GM19035 (cell line): Measurements from ENCODE around the gene SYTL2.
"Not testable (repeated sequence)": the region's sequence is repeated elsewhere in the genome, so short reads cannot be mapped to it uniquely, and the experiment has no call there.

ENCODE experiments used
- ATAC-seq: cut with Tn5 transposase; IDR thresholded peaks from one replicate; pipeline ENCODE4 v1.9.1; 2021; ENCODE audit not compliant: unreplicated experiment

The SYTL2 gene, protein sequence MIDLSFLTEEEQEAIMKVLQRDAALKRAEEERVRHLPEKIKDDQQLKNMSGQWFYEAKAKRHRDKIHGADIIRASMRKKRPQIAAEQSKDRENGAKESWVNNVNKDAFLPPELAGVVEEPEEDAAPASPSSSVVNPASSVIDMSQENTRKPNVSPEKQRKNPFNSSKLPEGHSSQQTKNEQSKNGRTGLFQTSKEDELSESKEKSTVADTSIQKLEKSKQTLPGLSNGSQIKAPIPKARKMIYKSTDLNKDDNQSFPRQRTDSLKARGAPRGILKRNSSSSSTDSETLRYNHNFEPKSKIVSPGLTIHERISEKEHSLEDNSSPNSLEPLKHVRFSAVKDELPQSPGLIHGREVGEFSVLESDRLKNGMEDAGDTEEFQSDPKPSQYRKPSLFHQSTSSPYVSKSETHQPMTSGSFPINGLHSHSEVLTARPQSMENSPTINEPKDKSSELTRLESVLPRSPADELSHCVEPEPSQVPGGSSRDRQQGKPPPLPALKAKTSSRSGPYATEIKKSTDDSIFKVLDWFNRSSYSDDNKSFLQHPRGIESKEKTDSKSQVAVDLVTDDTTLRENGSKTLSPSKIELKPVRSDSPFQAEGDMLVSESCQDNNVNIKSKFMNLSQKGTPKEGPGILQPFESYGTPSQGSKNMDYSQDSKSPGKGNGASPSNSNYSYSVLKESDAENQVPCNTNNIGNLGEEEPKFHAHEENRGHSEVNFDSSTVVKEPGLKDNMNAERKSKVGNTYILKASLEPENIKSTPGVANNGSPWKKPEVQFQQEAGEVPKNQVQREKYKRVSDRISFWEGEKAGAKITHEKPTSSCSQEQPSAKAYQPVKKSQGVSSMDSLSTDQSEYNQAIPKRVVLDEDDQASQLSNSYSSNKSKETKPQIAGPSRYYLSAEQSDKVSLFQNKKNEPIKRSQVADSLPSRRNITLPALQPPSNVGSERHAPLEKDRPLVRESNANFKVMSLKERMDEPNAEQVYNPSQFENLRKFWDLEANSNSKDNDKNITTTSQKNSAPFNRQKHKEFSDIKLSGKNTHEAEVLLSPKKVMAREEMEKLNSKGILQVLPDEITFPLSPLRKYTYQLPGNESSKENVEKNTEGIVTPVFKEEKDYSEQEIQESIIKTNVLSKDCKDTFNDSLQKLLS (N-terminal part only)

DNA sequence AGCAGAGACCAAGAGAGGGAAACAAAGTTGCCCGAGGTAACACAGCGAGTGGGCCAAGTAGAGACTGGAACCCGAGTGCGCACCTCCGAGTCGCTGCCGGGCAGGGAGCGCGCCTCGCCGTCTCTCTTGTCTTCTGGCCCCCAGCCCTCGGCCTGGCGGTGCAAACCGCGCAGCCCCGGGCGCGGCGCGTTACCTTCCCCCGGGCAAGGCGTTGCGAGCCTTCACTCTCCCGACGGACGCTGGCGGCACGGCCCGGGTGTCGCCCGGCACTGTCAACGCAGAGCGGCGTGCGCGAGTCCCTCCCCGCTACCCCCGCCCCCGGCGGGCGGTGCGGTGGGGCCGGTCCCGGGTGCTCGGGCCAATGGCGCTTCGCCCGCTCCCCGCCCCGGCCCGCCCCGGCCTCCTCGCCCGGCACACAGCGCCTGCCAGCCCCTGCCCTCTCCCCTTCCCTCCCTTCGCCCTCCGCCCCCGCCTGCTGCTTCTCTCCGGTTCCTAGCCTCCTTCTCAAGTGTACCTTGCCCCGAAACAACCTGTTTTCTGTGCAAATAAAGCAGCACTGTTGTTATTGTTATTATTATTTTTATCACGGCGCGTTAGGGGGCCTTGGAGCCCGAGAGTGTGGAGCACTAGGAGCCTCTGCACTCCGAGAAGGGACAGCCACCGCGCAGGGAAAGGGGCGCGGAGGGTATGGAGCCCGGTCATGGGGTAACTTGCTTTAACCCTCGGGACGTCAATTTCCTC, at the start of gene SYTL2:
Gene SYTL2 (minus strand): TSS at position 271 of the 741 bp plus-strand sequence. CDS start 53,416 bp downstream, outside the sequence.
- ATAC-seq, result peak; percentile 84

DNA sequence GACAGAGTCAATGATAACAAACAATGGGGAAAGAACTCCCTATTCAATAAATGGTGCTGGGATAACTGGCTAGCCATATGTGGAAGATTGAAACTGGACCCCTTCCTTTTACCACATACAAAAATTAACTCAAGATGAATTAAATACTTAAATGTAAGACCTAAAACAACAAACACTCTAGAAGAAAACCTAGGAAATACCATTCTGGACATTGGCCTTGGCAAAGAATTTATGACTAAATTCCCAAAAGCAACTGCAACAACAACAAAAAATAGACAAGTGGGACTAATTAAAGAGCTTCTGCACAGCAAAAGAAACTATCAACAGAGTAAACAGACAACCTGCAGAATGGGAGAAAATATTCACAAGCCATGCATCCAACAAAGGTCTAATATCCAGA, 48.6 kb upstream of the SYTL2 start:
- not testable (repeated sequence) for ATAC-seq

DNA sequence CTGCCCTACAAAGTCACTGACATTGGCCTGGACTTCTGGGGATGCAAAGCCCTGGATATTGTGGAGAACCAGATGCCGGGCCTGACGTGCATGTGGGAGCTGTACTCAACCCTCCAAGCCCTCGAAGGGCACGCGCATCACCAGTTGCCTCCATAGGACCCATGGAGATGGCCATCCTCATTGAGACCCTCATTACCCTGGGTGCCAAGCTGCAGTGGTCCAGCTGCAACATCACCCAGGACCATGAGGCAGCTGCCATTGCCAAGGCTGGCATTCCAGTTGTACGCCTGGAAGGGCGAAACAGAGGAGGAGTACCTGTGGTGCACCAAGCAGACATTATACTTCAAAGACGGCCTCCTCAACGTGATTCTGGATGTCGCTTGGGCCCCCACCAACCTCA, 46.2 kb upstream of the SYTL2 start:
- no peak for ATAC-seq

DNA sequence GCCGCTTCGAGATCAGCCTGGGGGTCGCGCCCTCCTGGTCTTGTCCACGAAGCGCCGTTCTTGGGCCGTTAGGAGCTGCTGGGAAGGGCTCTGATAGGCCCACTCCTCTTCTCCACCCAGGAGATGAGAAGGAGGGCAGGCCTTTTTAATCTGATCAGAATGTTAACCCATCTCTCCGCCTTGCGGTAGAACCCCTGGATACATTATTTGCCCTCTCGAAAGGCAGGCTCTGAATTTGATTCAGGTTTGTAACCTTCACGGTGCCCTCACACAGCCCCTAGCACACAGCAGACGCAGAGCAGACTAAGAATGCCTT, 44.4 kb upstream of the SYTL2 start, which contains the start of gene CCDC83:
Gene CCDC83 (plus strand): TSS at position 43 of the 316 bp plus-strand sequence. CDS start 9,741 bp downstream, outside the sequence.
- ATAC-seq, result no peak

DNA sequence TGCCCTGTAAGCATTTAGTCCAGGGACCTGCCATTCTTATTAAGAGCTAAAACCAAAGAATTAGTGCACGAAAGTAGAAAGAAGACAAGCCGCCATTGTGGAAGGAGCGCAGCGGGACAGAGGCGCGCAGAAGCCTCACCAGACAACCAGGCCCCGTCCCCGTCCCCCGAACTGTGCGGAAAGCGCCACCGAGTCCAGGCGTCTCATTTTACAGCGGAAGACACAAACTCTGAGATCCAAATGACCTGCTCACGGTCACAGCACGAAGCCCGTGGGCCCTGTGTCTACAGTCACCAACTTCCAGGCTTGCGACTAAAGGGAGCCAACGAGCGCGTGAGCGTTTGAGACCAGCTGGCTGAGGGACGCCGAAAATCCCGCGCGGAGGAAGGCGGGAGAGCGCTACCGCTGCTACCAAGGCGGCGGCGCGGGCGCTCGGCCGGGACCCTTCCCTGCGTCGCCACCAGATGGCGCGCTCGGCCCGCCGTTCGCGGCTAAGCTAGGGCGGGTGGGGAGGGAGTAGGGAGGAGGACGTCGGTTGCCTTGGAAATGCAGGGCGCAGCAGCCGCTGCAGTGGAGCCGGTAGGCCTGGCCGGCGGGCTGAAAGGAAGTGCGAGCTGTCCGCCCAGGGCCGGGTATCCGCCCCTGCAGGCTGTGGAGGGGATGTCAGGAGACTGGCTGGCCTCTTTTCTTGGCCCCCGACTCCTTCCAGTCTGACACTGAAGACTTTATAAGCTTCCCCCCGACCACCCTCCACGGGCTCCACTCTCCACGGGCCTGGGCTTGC, 43.8 kb upstream of the SYTL2 start:
- ATAC-seq, result peak; percentile 100

DNA sequence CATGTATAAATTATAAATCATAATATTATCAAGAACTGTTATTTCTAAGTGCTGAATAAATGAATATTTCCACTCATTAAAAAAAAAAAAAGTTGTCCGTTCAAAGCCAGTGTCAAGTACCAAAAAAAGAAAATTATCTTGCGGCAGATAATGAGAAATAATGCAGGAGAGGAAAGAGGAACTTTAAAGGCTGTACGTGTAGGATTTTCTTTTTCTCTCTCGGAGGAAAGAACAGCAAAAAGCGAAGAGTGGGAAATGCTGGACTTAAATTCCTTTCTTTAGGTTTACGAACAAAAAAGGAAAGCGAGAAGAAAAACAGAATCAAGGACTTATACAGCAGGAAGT, 43.2 kb upstream of the SYTL2 start:
- ATAC-seq, result no peak

DNA sequence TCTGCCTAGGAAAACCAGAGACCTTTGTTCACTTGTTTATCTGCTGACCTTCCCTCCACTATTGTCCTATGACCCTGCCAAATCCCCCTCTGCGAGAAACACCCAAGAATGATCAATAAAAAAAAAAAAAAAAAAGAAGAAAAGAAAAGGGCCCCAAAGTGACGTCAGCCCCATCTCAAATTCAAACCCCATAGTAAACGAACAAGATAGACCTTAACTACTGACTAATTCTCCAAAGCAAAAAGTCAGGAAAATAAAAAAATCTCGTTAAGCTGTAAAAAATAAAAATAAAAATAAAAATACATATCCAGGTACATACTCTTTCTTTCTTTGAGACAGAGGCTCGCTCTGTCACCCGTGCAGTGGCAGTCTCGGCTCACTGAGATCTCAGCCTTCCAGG, 42.6 kb upstream of the SYTL2 start:
- not testable (repeated sequence) for ATAC-seq

DNA sequence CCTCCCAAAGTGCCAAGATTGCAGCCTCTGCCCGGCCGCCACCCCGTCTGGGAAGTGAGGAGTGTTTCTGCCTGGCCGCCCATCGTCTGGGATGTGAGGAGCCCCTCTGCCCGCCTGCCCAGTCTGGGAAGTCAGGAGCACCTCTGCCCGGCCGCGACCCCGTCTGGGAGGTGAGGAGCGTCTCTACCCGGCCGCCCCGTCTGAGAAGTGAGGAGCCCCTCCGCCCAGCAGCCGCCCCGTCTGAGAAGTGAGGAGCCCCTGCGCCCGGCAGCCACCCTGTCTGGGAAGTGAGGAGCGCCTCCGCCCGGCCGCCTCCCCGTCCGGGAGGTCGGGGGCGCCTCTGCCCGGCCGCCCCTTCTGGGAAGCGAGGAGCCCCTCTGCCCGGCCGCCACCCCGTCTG, 41.8 kb upstream of the SYTL2 start:
- not testable (repeated sequence) for ATAC-seq

DNA sequence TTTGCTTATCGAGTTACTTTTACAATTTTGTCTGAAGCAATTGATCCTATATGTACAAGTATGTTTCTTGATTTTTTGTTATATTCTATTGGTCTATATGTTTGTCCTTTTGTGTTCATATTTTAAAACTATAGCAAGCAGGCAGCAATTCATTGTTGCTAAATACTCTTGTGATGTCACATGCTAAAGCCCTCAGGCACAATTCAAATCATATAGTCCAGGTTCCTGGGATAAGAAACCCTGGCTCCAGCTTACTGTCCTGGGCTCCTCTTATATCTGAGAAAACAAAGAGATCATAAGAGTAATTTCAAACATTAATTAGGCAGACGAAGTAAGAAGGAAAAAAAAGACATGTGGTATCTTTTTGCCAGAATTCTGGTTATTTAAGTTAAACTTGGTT, 37.6 kb upstream of the SYTL2 start:
- no peak for ATAC-seq

DNA sequence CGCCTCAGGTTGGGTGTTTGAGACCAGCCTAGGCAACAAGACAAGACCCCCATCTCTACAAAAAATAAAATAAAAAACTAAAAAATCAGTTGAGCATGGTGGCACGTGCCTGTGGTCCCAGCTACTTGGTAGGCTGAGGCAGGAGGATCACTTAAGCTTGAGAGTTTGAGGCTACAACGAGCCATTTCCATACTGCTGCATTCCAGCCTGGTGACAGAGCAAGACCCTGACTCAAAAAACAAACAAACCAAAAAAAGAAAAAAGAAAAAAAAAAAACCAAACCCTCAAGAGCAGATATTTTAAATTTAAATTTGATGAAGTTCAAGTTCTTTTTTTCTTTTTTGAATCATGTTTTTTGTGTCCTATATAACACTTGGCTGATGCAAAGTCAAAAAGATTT, 37.1 kb upstream of the SYTL2 start:
- no peak for ATAC-seq

DNA sequence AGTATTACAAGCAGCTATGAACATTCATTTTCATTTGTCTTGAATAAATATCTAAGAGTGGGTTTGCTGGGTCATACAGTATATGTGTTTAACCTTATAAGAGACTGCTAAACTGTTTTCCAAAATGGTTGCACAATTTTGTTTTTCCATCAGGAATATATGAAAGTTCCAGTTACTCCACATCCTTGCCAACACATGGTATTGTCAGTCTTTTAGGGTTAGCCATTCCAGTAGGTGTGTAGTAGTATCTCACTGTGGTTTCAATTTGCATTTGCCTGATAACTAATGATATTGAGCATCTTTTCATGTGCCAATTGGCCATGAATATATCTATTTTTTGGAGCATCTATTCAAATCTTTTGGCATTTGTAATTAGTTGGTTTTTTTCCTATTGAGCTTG, 36.5 kb upstream of the SYTL2 start:
- no peak for ATAC-seq

DNA sequence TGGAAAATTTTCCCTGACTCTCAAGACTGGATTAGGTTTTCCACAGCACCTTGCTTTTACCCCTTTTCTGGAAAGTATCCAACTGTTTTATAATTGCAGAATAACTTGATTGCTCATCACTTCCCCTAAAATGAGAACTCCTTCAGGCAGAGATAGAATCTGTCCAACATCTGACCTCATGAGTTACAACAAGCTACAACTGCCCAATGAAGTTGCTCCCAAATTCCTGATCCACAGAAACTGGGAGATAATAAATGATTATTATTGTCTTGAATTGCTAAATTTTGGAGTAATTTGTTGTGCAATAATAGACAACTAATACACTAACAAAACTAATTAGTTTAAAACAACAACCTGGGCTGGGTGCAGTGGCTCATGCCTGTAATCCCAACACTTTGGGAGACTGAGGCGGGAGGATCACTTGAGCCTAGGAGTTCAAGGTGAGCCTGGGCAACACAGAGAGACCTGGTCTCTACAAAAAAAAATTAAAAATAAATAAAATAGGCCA, 34.2 kb upstream of the SYTL2 start:
- ATAC-seq, result no peak

DNA sequence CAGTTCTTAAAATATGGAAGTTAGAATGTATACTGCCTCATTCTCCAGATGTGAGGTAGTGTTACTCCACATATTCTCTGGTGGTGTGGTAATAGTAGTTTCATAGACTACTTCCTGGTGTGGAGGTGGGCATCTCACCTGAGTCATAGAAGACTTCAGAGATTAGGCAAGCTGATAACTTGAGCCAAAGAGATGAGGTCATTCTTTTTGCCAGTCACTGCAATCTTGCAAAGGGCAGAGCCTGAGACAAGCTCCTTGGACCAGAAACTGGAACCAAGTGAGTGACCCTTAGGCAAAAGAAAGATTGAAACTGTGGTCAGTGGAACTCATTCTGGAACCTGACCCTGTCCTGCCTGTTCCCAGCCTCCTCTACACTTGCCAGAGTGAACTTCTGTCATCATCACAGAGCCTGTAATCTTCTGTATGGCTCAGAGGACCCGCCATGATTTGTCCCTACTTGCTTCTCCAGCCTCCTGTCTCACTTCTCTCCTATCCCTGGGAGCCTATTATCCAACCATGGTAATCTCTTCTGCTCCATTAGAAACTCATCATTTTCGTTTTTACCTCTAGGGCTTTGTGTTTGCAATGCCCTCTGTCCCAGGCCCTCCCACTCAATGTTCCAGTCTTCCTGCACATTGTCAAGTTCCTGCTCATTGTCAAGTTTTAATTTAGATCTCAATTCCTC, 33.6 kb upstream of the SYTL2 start:
- ATAC-seq, result no peak

DNA sequence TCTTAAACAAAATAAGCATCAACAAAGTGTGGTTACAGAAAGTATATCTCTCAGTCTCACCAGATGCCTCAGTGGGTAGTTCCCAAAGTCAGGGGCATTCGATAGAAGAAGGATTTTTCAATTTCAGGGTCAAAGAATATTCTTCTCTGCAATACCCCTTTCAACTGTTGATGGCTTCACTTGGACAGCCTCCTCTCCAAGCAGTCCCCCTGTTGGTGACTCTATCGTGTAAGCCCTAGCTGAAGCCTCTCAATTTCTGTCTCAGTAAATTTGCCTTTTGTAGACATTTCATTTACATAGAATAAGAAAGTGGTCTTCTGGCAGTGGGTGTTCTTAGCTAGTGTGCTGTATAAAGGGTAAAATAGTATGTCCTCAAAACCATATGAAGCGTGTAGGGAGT, 33.0 kb upstream of the SYTL2 start:
- no peak for ATAC-seq

DNA sequence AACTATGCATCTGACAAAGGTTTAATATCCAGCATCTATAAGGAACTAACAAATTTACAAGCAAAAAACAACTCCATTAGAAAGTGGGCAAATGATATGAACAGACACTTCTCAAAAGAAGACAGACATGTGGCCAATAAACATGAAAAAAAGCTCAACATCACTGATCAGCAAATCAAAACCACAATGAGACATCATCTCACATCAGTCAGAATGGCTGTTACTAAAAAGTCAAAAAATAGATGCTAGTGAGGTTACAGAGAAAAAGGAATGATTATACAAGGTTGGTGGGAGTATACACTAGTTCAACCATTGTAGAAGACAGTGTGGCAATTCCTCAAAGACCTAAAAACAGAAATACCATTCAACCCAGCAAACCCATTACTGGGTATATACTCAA, 30.0 kb upstream of the SYTL2 start:
- ATAC-seq, result not testable (repeated sequence)

DNA sequence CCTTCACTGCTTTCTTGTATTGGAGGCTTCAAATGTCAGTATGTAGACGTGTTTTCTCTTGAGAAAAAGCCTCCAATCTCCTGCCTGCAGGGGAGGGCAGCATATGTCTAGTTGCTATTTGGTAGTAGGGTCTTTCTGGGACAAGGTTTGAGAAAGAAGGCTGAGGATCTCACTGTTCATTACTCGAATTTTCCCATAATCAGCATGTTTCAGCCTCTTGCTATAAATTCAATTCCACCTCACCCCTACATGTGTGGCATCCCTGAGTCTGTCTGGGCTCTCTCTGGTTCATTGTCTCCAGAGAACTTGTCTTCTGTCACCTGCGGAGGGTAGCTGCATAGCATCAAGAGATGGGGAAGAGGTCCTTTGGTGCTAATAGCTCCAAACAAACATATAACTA, 24.8 kb upstream of the SYTL2 start:
- no peak for ATAC-seq

DNA sequence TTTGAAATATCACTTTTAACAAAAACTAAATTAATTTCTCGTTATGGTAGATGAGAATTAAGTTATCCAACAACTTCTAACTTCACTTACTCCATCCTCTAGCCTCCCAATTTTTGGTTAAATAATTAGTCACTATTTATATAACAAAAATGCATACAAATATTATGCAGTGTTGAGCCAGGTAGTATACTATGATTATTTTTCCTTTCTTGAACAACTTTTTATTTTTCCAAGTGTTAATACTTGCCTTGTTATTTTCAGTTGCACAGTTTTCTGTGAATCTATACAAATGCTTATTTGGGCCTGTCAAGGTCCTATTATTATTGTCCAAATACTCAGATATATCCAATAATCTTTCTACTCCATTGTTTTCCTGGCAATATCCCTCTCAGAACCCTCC, 24.3 kb upstream of the SYTL2 start:
- no peak for ATAC-seq

DNA sequence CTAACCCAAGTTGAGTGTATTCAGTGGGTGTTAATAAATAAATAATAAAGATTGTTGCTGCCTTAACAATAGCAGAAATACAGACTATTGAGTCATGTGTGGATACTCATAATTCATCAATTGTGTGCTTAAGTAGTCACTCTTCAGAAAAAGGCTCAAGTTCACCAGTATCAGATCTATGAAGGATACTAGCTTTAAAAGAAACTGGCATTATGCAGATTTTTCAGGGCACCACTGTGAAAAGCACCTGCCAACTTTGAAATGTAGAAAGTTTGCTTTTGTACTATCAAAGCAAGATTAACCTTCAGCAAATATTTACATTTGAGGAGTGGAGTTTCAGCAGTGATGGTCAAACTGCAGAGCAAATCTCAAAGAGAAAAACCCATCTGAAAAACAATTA, 20.1 kb upstream of the SYTL2 start:
- no peak for ATAC-seq

DNA sequence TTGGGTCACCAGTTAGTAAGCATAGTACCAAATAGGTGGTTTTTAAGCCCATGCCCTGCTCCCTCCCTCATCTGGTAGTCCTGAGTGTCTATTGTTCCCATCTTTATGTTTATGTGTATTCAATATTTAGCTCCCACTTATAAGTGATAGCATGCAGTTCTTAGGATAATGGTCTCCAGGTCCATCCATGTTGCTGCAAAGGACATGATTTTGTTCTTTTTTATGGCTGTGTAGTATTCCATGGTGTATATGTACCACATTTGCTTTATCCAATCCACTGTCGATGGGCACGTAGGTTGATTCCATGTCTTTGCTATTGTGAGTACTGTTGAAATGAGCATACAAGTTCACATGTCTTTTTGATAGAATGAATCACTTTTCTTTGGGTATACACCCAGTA, 18.2 kb upstream of the SYTL2 start:
- ATAC-seq, result no peak

DNA sequence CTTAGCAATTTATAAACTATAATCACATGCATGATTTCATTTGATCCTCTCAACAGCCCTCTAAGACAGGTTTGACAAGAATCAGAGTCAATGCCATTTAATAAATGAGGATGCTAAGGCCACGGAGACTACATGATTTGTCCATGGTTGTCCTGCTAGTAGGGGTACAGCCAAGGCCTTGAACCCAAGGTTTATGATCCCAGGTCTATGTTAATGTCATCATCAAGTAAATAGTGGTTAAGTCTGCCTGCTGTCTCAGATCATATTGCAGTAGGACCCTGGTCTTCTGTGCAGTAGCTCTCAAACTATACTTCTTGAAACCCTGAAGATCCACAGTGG, 17.7 kb upstream of the SYTL2 start:
- ATAC-seq, result no peak
